Right ventricle myocardium superior (tissue), 1 donor: ENCODE measurements around the gene USP21. TPM values are rescaled to one million over a fixed set of nuclear protein-coding genes. Genes with fewer than 3 reads are reported as not detected.

ENCODE experiments used
- ATAC-seq: fragments of 200-7000 bp; cut with Tn5 transposase; one replicate; pipeline ENCODE4 v1.9.1; 2020; ENCODE audit warnings: mild to moderate bottlenecking; ENCODE audit not compliant: poor library complexity
- DNase-seq: peaks from one replicate; pipeline ENCODE4 v3.0.0-alpha.2; 2020
- intact Hi-C: fragments of 100-400 bp; cut with DNase I; formaldehyde crosslinking; loops from one replicate; pipeline ENCODE4 v1.11.2; 2022
- total RNA-seq: library from RNA; stranded (reverse); fragmentation: NEBNext Ultra II Directional; extraction: Animal tissue kit (Norgen Biotek cat#: 25700); gene quantifications from one replicate; pipeline ENCODE4 v1.2.1, GENCODE V29; 2021
- donor health status: DM: no; HTN: yes; CAD: no; lungs with severe emphysema.

The USP21 gene
- total RNA-seq, 1 donor from 2014 or later = 19.0 TPM

DNA sequence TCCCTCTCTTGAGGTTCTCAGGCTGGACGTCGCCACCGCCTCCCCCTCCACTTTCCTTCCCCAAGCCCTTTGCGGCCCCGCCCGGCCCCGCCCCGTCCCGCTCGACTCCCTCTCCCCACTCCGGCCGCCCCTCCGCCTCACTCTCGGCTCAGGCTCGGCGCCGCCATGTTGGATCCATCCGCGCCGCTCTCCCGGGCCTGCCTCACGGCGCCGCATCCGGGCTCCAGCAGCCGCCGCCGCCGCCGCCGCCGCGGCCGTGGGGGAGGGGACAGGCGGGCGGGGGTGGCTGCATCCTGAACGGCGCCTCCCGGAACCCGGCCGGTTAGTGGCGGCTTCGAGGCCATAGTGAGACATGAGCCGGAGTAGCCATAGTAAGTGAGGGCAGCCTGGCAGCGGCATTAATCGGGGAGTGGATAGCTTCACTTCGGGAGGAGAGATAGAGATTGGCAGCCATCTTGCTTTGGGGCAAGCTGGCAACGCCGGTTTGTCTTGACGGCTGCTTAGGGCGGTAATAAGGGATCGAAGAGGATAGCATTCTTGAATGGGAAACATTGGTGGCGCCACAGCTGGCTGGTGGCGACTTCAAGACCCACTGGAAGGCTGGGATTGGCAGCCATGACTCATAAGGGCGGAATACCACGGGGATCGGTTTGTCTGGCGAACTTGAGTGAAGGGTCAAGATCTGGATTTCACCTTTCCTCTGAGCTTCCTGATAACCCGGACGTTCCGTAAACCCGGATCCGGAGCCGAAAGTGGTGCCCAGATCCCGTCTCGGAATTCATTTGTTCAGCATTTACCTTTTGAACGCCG is 26.7 kb upstream of the USP21 start, which contains the start of gene DEDD:
Gene DEDD, minus strand, starts transcription at position 258 of the 810 bp plus-strand sequence. CDS start 8,205 bp downstream, outside the sequence.
- intact Hi-C loops = no loop called here
- DNase-seq (peak; percentile 96), ATAC-seq (peak; percentile 95)

- ATAC-seq (no peak), DNase-seq (no peak)
- intact Hi-C loops = no loop called here
These were observed 26.0 kb upstream of the USP21 start for GRCh38 chr1:161133220-161133740.

DNA sequence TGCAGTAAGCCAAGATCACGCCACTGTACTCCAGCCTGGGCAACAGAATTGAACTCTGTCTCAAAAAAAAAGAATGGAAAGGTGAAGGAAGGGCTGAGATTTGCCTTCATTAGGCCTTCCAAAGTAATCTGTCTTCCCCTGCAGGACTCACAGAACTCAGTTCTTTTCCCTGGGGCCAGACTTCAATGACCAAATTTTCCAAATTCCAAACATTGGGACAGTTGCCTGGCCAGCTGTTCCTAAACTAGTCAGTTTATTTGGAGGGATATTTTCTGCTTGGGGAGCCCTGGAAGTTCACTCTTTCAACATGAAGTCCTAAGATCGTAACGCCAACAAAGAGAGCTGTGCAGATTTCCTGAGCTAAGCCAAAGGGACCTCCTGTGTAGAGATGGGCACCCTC is 21.4 kb upstream of the USP21 start:
- intact Hi-C loops = no loop called here
- ATAC-seq = peak; percentile 19
- no peak for DNase-seq

DNA sequence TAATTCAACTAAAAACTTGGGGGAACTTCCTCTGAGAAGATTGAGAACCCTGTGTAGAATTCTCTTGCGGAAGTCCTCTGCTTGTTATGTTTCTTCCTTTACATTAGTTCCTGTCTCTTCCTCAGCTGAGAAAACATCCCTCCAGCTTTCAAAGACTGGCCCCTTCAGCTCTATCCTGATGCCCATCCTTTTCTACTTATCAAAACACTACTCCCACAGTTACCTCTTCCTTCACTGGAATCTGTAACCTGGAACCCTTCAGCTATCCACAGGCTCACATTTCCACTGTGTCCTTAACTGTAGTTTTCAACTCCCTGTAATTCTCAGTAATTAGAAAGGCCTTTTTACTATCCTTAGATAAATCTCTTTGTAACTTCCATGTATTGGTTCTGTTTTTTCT is 20.9 kb upstream of the USP21 start:
- DNase-seq (no peak), ATAC-seq (no peak)
- intact Hi-C loops = no loop called here

GRCh38 chr1:161139766-161140165 is 19.5 kb upstream of the USP21 start:
- peak; percentile 54 for ATAC-seq
- no peak for DNase-seq
- intact Hi-C loops = no loop called here

DNA sequence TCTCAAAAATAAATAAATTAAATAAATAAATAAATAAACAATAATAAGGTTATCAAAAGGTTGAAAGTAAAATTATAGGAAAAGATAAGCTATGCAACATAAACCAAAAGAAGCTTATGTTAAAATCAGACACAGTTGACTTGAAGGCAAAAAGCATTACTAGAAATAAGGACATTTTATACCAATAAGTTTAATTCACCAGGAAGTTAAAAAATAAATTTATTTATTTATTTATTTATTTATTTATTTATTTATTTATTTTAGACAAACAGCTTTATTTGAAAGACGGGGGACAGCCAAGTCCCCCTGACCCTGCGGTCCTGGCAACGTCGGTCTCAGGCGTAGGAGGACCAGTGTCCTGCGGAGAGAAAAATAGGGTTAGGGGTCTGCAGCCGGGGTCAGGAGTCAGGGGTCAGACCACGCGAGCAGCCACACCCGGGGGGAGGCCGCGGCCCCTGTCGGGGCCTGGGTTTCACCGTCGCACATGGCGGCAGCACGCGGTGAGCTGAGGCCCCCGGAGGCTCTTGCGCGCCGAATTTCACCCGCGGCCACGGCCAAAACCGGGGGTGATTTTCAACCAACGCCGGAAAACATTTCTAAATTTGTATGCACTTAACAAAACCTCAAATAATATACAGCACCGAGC is 18.4 kb upstream of the USP21 start:
- DNase-seq (no peak), ATAC-seq (no peak)
- intact Hi-C loops = no loop called here

GRCh38 chr1:161145832-161146231 is 13.5 kb upstream of the USP21 start:
- intact Hi-C loops = no loop called here
- no peak for ATAC-seq
- no peak for DNase-seq

- ATAC-seq (no peak), DNase-seq (no peak)
- intact Hi-C loops = no loop called here
These were observed 6.1 kb upstream of the USP21 start for GRCh38 chr1:161153176-161153575.

DNA sequence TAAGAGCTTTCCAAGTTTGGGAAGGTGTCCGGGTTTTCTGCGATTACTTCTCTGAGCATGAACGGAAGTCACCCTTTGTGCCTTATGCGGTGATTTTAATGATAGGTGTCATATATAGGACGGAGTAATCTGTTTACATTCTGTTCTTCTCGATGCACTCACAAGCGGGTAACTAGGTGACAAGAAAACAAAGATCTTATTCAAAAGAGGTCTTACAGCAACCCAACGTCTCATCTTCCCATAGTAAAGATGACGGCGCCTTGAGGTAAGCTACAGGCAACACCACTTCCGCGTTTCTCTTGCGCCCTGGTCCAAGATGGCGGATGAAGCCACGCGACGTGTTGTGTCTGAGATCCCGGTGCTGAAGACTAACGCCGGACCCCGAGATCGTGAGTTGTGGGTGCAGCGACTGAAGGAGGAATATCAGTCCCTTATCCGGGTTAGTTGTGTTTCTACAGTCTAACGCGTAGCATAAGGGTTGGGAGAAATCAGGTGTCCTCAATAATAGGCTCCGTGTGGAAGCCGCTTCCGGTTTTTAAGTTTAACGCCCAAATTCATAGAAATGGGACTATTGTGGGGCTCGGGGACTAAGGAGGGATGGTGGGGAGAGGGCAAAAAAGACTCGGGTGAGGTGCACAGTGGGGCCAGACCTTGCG is 5.5 kb upstream of the USP21 start, which contains the start of gene UFC1:
Gene UFC1, plus strand, starts transcription at position 297 of the 656 bp plus-strand sequence. Its CDS starts 20 bp downstream, at position 317.
- intact Hi-C loops = no loop called here
- DNase-seq (peak; percentile 88), ATAC-seq (peak; percentile 95)

- ATAC-seq (no peak), DNase-seq (no peak)
- intact Hi-C loops = no loop called here
These were observed 1.4 kb upstream of the USP21 start for GRCh38 chr1:161157867-161158266.

GRCh38 chr1:161158316-161159010 is 837 bp upstream of the USP21 start:
- ATAC-seq (no peak), DNase-seq (no peak)
- intact Hi-C loops = no loop called here

DNA sequence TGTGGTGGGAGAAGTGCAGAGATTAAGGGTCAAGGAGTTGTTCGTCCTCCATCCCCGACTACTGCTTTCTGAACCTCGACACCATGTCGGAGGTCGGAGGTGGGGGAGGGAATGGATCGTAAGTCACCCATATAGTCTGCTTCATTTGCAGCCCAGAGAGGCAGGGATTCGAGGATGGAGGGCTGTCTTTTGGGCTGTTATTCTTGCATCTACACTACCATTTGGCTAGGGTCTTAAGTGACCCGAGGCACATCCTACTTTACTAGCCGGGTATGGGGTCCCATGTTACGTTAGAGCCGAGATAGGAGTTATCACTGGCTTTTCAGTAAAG is 578 bp downstream of the USP21 start:
- intact Hi-C loops = no loop called here
- ATAC-seq (no peak), DNase-seq (no peak)

- no peak for DNase-seq
- ATAC-seq = no peak
- intact Hi-C loops = no loop called here
These were observed 1.4 kb downstream of the USP21 start for GRCh38 chr1:161160671-161161145.

- DNase-seq (no peak), ATAC-seq (no peak)
- intact Hi-C loops = no loop called here
These were observed 2.4 kb downstream of the USP21 start for GRCh38 chr1:161161652-161162051.

DNA sequence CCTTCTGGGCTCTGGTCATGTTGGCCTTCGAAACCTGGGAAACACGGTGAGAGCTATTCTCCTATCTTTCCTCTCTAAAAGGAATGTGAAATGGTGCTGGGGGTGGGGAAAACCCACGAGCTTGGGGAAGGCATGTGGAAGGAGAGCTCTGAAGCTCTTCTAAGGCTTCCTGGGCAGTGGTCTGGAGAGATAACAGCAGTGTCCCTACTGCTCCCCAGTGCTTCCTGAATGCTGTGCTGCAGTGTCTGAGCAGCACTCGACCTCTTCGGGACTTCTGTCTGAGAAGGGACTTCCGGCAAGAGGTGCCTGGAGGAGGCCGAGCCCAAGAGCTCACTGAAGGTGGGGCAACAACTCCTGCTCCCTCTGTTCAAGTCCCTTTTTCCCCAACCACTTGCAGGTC is 2.8 kb downstream of the USP21 start:
- ATAC-seq (no peak), DNase-seq (no peak)
- intact Hi-C loops = no loop called here

- DNase-seq = no peak
- ATAC-seq = no peak
- intact Hi-C loops = no loop called here
These were observed 3.5 kb downstream of the USP21 start for GRCh38 chr1:161162806-161163205.

- intact Hi-C loops = no loop called here
- ATAC-seq = no peak
- no peak for DNase-seq
These were observed 4.5 kb downstream of the USP21 start for GRCh38 chr1:161163793-161164192.

GRCh38 chr1:161164901-161165610 is 5.8 kb downstream of the USP21 start:
- intact Hi-C loops = no loop called here
- ATAC-seq (no peak), DNase-seq (no peak)
